GM06990 (cell line): ENCODE results near the gene LRMDA.

Source experiments
- DNase-seq: peaks from one replicate; pipeline ENCODE4 v3.0.0-alpha.2; 2011; ENCODE audit not compliant: insufficient read length; ENCODE audit errors: extremely low read depth
- H3K27me3 ChIP-seq: replicated peaks from 2 replicates; pipeline ENCODE4 v1.6.0; 2011; ENCODE audit warnings: low read length; ENCODE audit not compliant: control insufficient read depth, insufficient read depth
- H3K36me3 ChIP-seq: 2 replicates; pipeline ENCODE4 v1.5.1; 2011; ENCODE audit warnings: low read length; ENCODE audit not compliant: control insufficient read depth, insufficient read depth
- H3K4me3 ChIP-seq: replicated peaks from 2 replicates; pipeline ENCODE4 v1.5.1; 2011; ENCODE audit warnings: low read depth, mild to moderate bottlenecking, control low read depth, low read length
- TF ChIP-seq, protein P1 (sequence below): IDR thresholded peaks from 2 replicates; pipeline ENCODE4 v1.5.1; 2011; ENCODE audit warnings: low read length, control low read depth, mild to moderate bottlenecking, inconsistent platforms; ENCODE audit not compliant: insufficient read depth, poor library complexity, severe bottlenecking

The LRMDA gene

GRCh38 chr10:75483188-75483587 lies 51.8 kb downstream of the LRMDA start:
- TF ChIP-seq, protein P1, sequence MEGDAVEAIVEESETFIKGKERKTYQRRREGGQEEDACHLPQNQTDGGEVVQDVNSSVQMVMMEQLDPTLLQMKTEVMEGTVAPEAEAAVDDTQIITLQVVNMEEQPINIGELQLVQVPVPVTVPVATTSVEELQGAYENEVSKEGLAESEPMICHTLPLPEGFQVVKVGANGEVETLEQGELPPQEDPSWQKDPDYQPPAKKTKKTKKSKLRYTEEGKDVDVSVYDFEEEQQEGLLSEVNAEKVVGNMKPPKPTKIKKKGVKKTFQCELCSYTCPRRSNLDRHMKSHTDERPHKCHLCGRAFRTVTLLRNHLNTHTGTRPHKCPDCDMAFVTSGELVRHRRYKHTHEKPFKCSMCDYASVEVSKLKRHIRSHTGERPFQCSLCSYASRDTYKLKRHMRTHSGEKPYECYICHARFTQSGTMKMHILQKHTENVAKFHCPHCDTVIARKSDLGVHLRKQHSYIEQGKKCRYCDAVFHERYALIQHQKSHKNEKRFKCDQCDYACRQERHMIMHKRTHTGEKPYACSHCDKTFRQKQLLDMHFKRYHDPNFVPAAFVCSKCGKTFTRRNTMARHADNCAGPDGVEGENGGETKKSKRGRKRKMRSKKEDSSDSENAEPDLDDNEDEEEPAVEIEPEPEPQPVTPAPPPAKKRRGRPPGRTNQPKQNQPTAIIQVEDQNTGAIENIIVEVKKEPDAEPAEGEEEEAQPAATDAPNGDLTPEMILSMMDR = no peak
- no peak for DNase-seq
- Histone ChIP-seq H3K36me3 (no peaks in the 10 kb centered on the region), H3K27me3 (no peaks in the 10 kb centered on the region; the same call in 1 of the 2 replicates), H3K4me3 (no peak overlapping the region)

DNA sequence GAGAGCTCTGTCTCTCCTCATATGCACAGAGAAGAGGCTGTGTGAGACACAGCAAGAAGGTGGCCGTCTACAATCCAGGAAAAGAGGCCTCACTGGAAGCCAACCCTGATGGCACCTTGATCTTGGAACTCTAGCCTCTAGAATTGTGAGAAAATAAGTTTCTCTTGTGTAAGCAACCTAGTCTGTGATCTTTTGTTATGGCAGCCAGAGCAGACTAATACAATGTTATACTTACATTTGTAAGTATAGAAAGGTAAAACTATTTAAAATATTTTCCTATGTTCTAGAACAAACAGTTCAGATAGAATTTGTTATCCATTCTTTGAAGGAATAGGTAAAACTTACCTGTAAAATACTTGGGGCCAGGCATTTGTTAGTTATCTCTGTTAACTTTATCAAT lies 53.3 kb downstream of the LRMDA start:
- Histone ChIP-seq H3K36me3 (no peaks in the 10 kb centered on the region), H3K27me3 (no peaks in the 10 kb centered on the region; the same call in 1 of the 2 replicates), H3K4me3 (no peak overlapping the region)
- TF ChIP-seq, protein P1 = no peak
- DNase-seq = no peak

GRCh38 chr10:75486591-75486990 lies 55.2 kb downstream of the LRMDA start:
- DNase-seq = no peak
- no peaks in the 10 kb centered on the region for H3K27me3 ChIP-seq
- no peak overlapping the region for H3K4me3 ChIP-seq
- TF ChIP-seq, protein P1 = no peak
- H3K36me3 ChIP-seq = no peaks in the 10 kb centered on the region

DNA sequence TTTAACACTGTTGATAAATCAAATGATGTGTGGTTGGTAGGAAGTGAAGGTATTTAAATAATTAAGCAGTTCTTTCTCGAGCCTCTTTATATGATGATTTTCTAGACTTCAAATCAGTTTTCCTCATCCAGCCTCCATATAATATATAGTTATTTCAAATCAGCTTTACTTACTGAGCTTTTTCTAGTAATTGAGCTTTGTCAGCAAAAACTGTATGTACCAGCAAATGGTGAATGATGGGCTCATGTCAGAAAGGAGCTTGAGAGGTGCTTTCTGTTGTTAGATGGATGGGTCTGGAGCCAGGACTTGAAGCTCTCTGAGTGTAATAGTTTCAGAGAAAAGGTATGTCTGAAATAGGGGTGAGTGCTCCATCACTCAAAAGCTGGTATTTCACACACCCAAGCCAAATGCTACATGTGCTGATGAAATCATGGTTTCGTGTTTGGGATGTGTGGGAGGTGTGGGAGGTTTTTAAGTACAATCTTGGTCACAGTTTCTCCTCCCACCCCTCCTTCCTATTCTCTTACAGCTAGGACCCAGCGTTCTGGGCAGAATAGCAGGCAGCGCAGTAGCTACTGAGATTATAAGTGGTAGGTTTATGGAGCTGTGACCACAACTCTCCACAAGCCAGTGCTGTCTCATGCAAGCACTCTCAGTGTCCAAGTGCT lies 55.8 kb downstream of the LRMDA start:
- no peaks in the 10 kb centered on the region for H3K36me3 ChIP-seq
- no peak overlapping the region for H3K4me3 ChIP-seq
- TF ChIP-seq, protein P1 = no peak
- no peaks in the 10 kb centered on the region for H3K27me3 ChIP-seq
- DNase-seq = no peak

- no peak for DNase-seq
- TF ChIP-seq, protein P1 = no peak
- no peak overlapping the region for H3K4me3 ChIP-seq
- H3K27me3 ChIP-seq = no peaks in the 10 kb centered on the region
- no peaks in the 10 kb centered on the region for H3K36me3 ChIP-seq
Measured at GRCh38 chr10:75487755-75488125, 56.3 kb downstream of the LRMDA start.

- TF ChIP-seq, protein P1 = no peak
- no peaks in the 10 kb centered on the region for H3K27me3 ChIP-seq
- H3K36me3 ChIP-seq = no peaks in the 10 kb centered on the region
- no peak overlapping the region for H3K4me3 ChIP-seq
- no peak for DNase-seq
Measured at GRCh38 chr10:75492173-75492925, 60.9 kb downstream of the LRMDA start.
